ENCODE measurements around the gene CHST11. TPM values are rescaled to one million over a fixed set of nuclear protein-coding genes. Genes with fewer than 3 reads are reported as not detected.
A peak's percentile ranks its signal among the peaks of the same experiment; 100 is the strongest.

The CHST11 gene
- total RNA-seq, 1 experiment from 2014 or later, result 8.4 TPM

DNA sequence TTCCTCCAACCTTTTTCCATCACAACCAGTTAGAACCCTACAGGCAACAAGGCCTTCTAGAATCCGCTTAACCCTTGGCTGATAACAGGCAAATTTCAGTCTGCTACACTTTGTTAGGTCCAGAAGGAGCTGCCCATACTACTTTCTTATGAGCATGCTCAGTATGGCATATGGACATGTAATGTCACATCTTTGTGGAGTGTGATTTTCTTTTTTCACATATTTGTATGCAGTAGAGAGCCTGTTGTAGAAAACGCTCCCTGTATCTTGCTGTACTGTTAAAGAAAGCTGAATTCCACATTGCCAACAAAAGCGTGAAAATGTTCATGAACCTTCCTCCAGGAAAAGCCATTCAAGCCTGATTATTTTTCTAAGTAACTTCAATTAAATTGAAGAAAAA, 304.9 kb downstream of the CHST11 start:
- DNase-seq (ENCODE audit: low spot score), result no peak

- peak; percentile 18 for DNase-seq (ENCODE audit: low spot score)
Measured at GRCh38 chr12:104763168-104763805, 306.5 kb downstream of the CHST11 start.

DNA sequence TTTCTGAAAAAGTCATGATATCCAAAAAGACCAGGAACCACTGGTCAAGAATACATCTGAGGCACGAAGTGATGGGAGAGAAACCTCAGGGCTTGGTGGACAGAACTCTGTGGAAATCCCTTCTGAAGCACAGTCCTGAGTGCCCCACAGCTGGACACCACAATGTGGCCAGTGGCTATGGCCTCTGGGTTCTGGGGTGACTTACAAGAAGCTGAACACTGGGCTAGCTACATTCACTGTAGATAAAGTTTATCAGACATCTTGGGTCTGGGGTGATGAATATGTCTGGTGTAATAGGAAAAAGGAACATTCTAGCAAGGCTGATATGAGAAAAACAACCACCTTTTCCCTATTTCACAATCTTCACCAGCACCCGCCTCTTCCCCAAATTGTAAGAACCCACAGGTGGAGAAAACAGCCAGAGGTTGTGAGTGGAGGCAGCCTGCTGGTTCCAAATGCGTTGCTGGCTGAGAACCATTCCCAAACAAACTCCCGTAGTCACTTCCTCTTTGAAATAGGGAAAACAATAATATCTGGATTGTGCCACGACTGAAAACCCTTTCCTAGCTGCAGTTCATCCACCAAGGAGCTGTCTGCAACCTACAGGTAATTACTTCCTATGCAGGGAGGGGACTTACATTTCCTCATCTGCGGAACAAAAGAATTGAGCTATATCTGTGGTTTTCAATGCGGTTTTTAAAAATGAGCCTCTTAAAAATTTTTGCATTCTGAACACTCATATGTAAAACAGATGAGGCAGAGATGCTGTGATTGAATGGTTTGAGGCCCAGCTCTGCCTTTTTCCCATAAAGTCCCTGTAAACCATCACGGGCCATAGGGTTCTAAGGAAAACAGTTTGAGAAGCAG, 307.7 kb downstream of the CHST11 start:
- DNase-seq (ENCODE audit: low spot score), result no peak

- DNase-seq (ENCODE audit: low spot score), result no peak
Measured at GRCh38 chr12:104767261-104767660, 310.5 kb downstream of the CHST11 start.

DNA sequence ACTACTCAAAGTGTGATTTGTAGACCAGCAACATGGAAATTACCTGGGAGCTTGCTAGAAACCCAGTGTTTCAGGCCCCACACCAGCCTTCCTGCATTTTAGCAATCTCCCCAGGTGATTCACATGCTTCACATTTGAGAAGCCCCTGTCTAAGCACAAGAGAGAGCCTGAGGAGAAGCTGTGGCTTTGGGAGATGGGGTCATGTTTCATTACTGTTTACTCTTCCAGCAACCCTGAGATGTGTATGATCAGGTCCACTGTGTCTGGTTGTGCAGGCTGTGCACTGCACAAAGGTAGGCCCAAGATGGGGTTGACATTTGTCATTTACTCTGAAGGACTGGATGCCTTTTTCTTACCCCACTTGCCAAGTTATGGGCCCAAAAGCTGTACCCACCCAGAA, 311.3 kb downstream of the CHST11 start:
- no peak for DNase-seq (ENCODE audit: low spot score)

DNA sequence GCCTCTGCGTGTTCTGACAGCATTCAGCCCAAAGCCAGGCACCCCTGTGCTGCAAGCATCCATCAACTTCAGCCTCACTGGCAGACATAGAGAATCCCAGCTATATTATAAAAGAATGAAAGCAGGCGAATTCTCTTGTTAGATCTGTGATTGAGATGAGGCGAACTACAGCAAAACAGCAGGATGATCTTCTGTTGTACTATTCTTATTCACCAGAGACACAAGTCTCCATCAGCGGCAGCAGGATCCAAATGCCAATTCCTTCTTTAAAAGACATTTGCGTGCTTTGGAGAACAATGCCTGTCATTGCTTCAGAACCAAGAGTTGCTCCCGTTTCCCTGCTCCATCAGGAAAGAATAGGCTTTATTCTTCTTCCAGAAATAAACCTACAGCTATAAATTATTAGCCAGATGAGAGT, 312.4 kb downstream of the CHST11 start:
- no peak for DNase-seq (ENCODE audit: low spot score)

DNA sequence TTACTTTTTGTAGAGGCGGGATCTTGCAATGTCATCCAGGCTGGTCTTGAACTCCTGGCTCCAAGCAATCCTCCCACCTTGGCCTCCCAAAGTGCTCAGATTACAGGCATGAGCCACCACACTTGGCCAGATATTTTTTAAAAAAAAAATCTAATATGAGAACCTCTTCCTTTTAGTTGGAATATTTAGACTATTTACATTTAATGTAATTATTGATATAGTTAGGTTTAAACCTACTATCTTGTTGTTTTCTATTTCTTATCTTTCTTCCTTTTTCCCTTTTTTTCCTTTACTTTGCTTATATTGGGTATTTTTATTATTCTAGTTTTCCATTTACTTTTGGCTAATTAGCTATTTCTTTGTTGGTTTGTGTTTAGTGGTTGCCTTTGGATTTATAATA, 315.6 kb downstream of the CHST11 start:
- DNase-seq (ENCODE audit: low spot score), result no peak

GRCh38 chr12:104775731-104776231, 319.0 kb downstream of the CHST11 start:
- no peak for DNase-seq (ENCODE audit: low spot score)

DNA sequence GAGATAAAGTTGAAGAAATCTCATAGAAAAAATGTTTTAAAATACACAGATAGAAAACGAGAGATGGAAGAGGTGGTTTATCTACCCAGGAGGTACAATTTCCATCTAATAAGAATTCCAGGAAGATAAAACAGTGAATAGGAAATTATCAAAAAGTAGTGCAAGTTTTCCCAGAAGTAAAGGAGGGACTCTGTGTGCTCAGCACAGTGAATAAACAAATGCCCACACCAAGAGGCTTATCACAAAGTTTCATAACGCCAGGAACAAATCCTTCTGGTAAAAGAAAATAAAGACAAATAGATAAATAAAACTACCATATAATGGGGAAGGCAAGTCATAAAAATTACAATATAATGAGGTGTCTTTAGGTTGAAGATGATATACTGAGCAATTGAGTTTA, 322.4 kb downstream of the CHST11 start:
- no peak for DNase-seq (ENCODE audit: low spot score)

GRCh38 chr12:104782296-104782695, 325.5 kb downstream of the CHST11 start:
- no peak for DNase-seq (ENCODE audit: low spot score)

GRCh38 chr12:104784592-104784991, 327.8 kb downstream of the CHST11 start:
- DNase-seq (ENCODE audit: low spot score), result no peak

- no peak for DNase-seq (ENCODE audit: low spot score)
Measured at GRCh38 chr12:104785886-104786285, 329.1 kb downstream of the CHST11 start.

DNA sequence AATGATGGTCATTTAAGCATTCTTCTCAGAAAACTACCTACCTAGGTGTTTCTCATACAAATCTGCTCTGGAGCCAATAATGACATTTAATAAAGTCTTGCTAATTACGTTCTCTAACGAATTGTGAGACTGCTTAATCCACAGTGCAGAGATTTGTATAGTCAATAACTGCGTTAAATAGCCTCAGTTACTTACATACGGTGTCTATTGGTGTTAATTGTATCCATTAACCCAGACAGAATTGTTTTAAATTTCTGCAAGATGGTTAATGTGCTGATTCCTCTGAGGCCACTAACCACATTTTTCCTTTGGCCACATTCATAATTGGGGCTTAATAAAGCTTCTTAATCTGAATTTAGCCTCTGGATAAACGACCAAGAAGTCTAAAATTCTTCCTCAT, 329.6 kb downstream of the CHST11 start:
- DNase-seq (ENCODE audit: low spot score), result no peak

- no peak for DNase-seq (ENCODE audit: low spot score)
Measured at GRCh38 chr12:104788840-104789271, 332.1 kb downstream of the CHST11 start.

- DNase-seq (ENCODE audit: low spot score), result no peak
Measured at GRCh38 chr12:104790296-104791125, 333.8 kb downstream of the CHST11 start.

- DNase-seq (ENCODE audit: low spot score), result peak; percentile 73
Measured at GRCh38 chr12:104792570-104792969, 335.8 kb downstream of the CHST11 start.

GRCh38 chr12:104793285-104793684, 336.5 kb downstream of the CHST11 start:
- DNase-seq (ENCODE audit: low spot score), result no peak

- no peak for DNase-seq (ENCODE audit: low spot score)
Measured at GRCh38 chr12:104793968-104794367, 337.2 kb downstream of the CHST11 start.

- DNase-seq (ENCODE audit: low spot score), result no peak
Measured at GRCh38 chr12:104796475-104796862, 339.7 kb downstream of the CHST11 start.

DNA sequence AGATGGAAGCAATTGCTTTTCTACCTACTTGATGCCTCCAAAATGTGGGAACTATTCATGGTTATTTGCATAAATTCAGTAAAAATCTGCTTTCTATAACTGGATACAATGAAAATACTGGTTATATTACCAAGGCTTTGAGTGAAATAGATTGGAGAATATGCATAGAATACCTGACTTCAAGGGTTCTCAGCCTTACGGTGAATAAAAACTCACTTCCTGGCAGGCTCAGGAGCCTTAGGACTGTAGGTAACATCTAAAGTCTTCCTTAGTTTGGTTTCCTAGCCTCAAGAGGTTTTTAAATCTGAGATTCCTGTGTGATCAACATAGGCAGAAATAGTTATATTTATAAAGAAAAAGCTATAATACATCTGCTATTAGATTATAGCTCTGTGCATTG, 342.7 kb downstream of the CHST11 start:
- no peak for DNase-seq (ENCODE audit: low spot score)

- no peak for DNase-seq (ENCODE audit: low spot score)
Measured at GRCh38 chr12:104801005-104801404, 344.3 kb downstream of the CHST11 start.

DNA sequence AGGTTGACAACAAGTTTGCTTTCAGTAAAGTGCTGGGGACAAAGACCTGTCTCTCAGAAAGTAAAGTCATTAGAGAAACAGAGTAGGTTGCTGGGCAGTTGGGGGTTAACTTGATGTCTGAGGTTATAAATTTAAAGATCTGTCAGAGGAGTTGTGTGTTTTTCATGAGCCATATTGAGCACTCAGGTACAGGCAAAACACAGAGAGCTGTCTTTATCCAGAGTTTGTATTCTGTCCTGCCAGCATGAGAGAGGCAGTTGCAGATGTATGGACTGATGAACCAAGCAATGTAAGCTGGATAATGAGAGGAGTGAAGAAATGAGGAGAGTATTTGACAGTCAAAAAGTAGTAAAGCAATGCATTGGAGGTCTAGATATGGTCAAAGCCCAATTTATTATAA, 344.7 kb downstream of the CHST11 start:
- no peak for DNase-seq (ENCODE audit: low spot score)
